AG09319 (cell line): ENCODE data around the gene TBPL2.
"Not testable (repeated sequence)": the region's sequence is repeated elsewhere in the genome, so short reads cannot be mapped to it uniquely, and the experiment has no call there.

ENCODE experiments used
- DNase-seq: peaks from one replicate; pipeline ENCODE4 v3.0.0-alpha.2; 2010; ENCODE audit warnings: low read depth; ENCODE audit errors: extremely low read depth
- TF ChIP-seq, protein P1 (sequence below): IDR thresholded peaks from 2 replicates; pipeline ENCODE4 v1.5.1; 2011; ENCODE audit warnings: low read depth, mild to moderate bottlenecking, inconsistent platforms, low read length, moderate library complexity

The TBPL2 gene

DNA sequence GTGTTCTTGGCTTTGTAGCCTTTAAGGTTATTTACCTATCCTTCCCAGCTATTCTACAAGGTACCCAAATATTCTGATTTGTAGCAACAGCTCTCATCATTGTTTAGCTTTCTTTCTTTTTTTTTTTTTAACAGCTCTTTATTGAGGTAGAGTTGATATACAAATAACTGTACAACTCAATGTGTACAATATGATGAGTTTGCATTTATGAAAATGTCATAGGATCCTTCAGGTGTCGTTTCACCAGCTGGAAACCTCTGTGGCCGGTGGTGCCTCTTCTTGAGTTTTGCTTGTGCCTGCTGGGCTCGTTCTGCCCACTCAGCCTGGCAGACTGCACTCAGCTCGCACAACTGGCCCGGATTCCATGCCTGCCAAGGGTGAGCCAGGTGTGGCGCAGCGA, 26.9 kb upstream of the TBPL2 start:
- DNase-seq: no peak
- TF ChIP-seq, protein P1, sequence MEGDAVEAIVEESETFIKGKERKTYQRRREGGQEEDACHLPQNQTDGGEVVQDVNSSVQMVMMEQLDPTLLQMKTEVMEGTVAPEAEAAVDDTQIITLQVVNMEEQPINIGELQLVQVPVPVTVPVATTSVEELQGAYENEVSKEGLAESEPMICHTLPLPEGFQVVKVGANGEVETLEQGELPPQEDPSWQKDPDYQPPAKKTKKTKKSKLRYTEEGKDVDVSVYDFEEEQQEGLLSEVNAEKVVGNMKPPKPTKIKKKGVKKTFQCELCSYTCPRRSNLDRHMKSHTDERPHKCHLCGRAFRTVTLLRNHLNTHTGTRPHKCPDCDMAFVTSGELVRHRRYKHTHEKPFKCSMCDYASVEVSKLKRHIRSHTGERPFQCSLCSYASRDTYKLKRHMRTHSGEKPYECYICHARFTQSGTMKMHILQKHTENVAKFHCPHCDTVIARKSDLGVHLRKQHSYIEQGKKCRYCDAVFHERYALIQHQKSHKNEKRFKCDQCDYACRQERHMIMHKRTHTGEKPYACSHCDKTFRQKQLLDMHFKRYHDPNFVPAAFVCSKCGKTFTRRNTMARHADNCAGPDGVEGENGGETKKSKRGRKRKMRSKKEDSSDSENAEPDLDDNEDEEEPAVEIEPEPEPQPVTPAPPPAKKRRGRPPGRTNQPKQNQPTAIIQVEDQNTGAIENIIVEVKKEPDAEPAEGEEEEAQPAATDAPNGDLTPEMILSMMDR: no peak

DNA sequence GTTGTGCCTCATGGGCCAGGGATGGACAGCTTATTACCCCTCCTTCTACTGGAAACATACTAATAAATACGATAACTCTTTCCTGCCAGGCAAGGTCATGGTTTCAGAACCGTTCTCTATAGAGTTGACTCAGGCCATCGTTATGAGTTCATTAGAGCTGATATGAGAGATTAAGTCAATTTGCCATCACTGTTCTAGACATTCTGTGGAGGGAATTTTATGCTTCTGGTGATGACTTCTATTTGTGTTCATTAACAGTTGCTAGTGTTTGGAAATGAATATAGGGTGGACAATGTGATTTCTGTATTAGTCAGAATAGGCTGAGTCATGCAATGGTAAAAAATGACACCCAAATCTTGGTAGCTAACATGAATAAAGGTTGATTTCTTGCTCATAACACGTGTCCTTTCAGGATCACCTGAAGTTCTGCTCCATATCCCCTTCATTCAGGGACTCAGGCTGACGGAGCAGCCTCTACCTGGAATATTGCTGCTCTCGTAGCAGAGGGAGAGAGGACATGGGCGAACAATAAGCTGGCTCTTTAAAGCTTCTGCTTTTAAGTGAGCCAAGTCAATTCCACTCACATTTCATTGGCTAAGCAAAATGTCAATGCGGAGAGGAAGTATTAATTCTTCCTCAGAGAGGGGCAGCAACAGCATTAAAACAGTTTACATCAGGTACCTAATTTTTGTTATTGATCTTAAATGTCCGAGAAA, 18.5 kb upstream of the TBPL2 start:
- TF ChIP-seq, protein P1: no peak
- no peak for DNase-seq

DNA sequence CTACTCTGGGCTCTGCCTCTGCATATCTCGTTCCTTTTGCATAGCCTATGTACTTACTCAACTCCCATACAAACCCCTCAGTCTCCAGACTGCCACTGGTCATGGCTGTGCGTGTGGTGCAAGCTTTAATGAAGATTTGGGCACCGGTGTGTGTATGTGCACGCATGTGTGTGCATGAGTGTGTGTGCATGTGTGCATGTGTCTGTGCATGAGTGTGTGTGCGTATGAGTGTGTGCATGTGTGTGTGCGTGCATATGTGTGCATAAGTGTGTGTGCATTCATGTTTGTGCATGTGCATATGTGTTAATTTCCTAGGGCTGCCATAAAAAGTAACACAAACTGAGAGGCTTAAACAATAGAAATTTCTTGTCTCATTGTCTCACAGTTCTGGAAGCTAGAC, 17.1 kb upstream of the TBPL2 start:
- no peak for DNase-seq
- TF ChIP-seq, protein P1: no peak

DNA sequence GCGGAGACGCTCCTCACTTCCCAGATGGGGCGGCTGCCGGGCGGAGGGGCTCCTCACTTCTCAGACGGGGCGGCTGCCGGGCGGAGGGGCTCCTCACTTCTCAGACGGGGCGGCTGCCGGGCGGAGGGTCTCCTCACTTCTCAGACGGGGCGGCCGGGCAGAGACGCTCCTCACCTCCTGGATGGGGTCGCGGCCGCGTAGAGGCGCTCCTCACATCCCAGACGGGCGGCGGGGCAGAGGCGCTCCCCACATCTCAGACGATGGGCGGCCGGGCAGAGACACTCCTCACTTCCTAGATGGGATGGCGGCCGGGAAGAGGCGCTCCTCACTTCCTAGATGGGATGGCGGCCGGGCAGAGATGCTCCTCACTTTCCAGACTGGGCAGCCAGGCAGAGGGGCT, 16.0 kb upstream of the TBPL2 start:
- DNase-seq: not testable (repeated sequence)

DNA sequence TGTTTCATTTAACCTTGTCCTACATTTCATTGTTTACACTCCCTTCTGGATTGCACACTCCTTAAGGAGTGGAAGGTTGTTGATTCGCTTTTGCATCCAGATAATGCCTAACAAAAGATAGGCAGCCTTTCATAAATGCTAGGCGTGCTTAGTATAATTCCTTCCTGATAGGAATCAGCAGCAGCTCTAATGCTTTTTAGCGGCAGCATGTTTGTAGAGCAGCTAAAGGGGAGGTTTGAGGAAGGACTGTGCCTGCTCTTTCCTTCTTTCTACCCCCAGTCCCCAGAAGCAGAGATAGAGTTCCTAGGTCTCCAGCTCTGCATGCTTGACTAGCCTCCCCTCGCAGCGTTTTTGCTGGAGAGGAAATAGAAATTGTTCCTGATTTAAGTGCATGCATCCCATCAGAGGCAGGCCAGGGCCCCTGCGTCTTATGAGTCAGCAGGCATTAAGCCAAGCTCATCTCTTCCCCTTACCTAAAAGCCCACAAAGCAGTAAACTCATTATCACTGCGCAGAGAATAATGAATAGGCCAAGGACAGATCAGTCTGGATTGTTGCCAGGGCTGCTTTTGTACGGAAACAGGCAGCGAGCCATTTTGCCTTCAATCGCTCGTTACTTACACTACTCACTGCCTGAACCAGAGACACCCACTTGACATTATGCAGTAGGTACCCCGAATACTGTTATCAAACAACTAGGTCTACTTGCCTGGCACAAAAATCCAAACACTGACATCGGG, 14.0 kb upstream of the TBPL2 start:
- no peak for DNase-seq
- TF ChIP-seq, protein P1: no peak

DNA sequence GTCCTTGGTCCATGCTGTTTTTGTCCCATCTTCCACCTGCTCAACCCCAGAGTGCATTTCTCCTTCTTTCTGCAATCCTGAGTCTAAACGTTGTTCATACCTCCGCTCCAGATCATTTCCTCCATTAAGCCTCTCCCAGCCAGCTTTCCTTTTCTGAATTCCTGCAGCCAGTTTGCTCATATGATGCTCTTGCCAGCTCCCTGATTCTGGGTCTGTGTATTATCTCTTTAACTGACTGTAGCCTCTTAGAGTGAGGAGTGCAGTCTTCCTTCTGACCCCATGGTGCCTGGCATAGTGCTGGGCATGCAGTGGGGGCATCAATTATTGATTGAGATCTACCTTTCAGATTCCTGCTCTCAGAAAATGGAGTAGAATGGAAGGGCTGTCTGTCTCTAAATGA, 11.5 kb upstream of the TBPL2 start:
- no peak for DNase-seq
- TF ChIP-seq, protein P1: no peak

DNA sequence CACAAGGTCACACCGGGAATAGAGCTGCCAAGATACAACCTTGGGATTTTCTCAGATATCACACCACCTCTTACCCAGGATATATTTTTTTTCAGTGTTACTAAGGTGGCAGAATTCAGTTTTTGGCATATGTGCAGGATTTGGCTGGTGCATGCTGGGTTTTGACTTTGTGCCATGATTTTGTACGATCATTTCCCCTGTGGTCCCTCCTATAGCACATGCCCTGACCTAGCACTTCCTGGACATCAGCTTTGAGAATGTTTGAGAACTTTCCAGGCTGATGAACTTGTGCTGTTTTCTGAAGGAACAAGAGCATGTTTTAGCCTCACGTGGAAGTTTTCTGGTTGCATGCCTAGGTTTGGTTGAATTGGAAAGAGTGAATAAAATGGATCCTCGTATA, 11.0 kb upstream of the TBPL2 start:
- TF ChIP-seq, protein P1: no peak
- DNase-seq: no peak

DNA sequence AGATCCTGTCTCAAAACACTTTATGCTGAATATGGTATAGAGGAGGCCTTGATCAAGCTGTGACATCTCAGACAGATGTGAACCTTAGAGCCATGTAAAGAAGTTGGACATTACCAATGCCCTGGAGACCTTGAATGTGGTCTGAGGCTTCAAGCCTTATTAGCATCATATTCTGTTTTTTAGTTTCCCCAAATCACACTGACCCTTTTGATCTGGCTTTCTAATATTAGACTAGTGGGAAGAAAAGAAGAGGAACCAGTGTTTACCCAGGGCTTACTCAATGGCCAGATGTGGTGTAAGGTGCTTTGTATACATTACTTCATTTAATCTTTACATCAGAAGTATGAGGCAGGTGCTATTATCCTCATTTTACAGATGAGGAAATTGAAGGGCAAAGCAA, 10.6 kb upstream of the TBPL2 start:
- TF ChIP-seq, protein P1: no peak
- no peak for DNase-seq
